GM23338 (cell line): ENCODE data around the gene KRTAP17-1. TPM values are rescaled to one million over a fixed set of nuclear protein-coding genes. Genes with fewer than 3 reads are reported as not detected.

Experiments used
- ATAC-seq: fragments of 200-7000 bp; cut with Tn5 transposase; 3 replicates; pipeline ENCODE4 v1.9.1; 2020
- DNase-seq: peaks from one replicate; pipeline ENCODE4 v3.0.0-alpha.2; 2015; ENCODE audit warnings: low spot score
- H2AFZ ChIP-seq: fragments of 200-600 bp; sonication (generic); 2 replicates; pipeline ENCODE4 v1.8.0; 2016; ENCODE audit warnings: antibody characterized with exemption, mild to moderate bottlenecking, moderate library complexity
- H3F3A ChIP-seq: fragments of 200-600 bp; sonication (generic); replicated peaks from 2 replicates; pipeline ENCODE4 v1.8.0; 2017; ENCODE audit warnings: antibody characterized with exemption, mixed run types, low read depth
- H3K27ac ChIP-seq: fragments of 200-600 bp; sonication (generic); 2 replicates; pipeline ENCODE4 v1.6.1; 2016; ENCODE audit warnings: low read depth
- H3K27me3 ChIP-seq: fragments of 200-600 bp; sonication (generic); 2 replicates; pipeline ENCODE4 v1.8.0; 2016; ENCODE audit warnings: mild to moderate bottlenecking, mixed run types, moderate library complexity; ENCODE audit not compliant: insufficient read depth
- H3K36me3 ChIP-seq: fragments of 200-600 bp; sonication (generic); 2 replicates; pipeline ENCODE4 v1.8.0; 2016; ENCODE audit warnings: mild to moderate bottlenecking; ENCODE audit not compliant: insufficient read depth
- H3K4me1 ChIP-seq: fragments of 200-600 bp; sonication (generic); 2 replicates; pipeline ENCODE4 v1.8.0; 2016; ENCODE audit warnings: mild to moderate bottlenecking, moderate library complexity; ENCODE audit not compliant: insufficient read depth
- H3K4me2 ChIP-seq: fragments of 200-600 bp; sonication (generic); 2 replicates; pipeline ENCODE4 v1.7.1; 2017; ENCODE audit warnings: mixed run types
- H3K4me3 ChIP-seq: fragments of 200-600 bp; sonication (generic); 2 replicates; pipeline ENCODE4 v1.6.1; 2016; ENCODE audit warnings: mixed run types
- H3K79me2 ChIP-seq: fragments of 200-600 bp; sonication (generic); replicated peaks from 2 replicates; pipeline ENCODE4 v1.8.0; 2017; ENCODE audit warnings: mild to moderate bottlenecking; ENCODE audit not compliant: insufficient read depth
- H3K9me2 ChIP-seq: fragments of 200-600 bp; sonication (generic); 2 replicates; pipeline ENCODE4 v1.8.0; 2017; ENCODE audit not compliant: insufficient read depth
- H4K20me1 ChIP-seq: fragments of 200-600 bp; sonication (generic); replicated peaks from 2 replicates; pipeline ENCODE4 v1.8.0; 2017; ENCODE audit warnings: mild to moderate bottlenecking; ENCODE audit not compliant: insufficient read depth
- H3K27ac Mint-ChIP-seq: 2 replicates; pipeline ENCODE4 v1.8.0; 2020; ENCODE audit warnings: inconsistent platforms, mild to moderate bottlenecking, moderate library complexity, mixed read lengths
- H3K27me3 Mint-ChIP-seq: 3 replicates; pipeline ENCODE4 v1.8.0; 2022; ENCODE audit warnings: low read depth, mild to moderate bottlenecking, moderate library complexity, mixed read lengths, inconsistent platforms; ENCODE audit not compliant: insufficient read depth, poor library complexity
- H3K36me3 Mint-ChIP-seq: 3 replicates; pipeline ENCODE4 v1.8.0; 2021; ENCODE audit warnings: low read depth, mild to moderate bottlenecking, inconsistent platforms, moderate library complexity, mixed read lengths
- H3K4me1 Mint-ChIP-seq: 3 replicates; pipeline ENCODE4 v1.8.0; 2020; ENCODE audit warnings: mild to moderate bottlenecking, inconsistent platforms, mixed read lengths
- H3K4me3 Mint-ChIP-seq: 3 replicates; pipeline ENCODE4 v1.8.0; 2021; ENCODE audit warnings: moderate library complexity, mild to moderate bottlenecking, inconsistent platforms, mixed read lengths
- H3K9me3 Mint-ChIP-seq: 3 replicates; pipeline ENCODE4 v1.8.0; 2020; ENCODE audit warnings: moderate library complexity, mild to moderate bottlenecking, inconsistent platforms, mixed read lengths
- CREB1 ChIP-seq: fragments of 250-450 bp; sonication (Bioruptor Pico); IDR thresholded peaks from 2 replicates; pipeline ENCODE4 v1.5.0; 2020; ENCODE audit warnings: low read depth, mild to moderate bottlenecking, moderate library complexity
- ETS1 ChIP-seq: IDR thresholded peaks from 2 replicates; pipeline ENCODE4 v1.6.1; 2016; ENCODE audit warnings: antibody characterized with exemption
- EZH2phosphoT487 ChIP-seq: fragments of 200-600 bp; sonication (generic); IDR thresholded peaks from one replicate; pipeline ENCODE4 v1.8.1; 2018; ENCODE audit warnings: antibody characterized with exemption; ENCODE audit not compliant: unreplicated experiment
- NANOG ChIP-seq: IDR thresholded peaks from 2 replicates; pipeline ENCODE4 v1.6.1; 2016; ENCODE audit warnings: antibody characterized with exemption, borderline replicate concordance
- STAT1 ChIP-seq: IDR thresholded peaks from one replicate; pipeline ENCODE4 v1.6.1; 2016; ENCODE audit warnings: antibody characterized with exemption; ENCODE audit not compliant: unreplicated experiment
- ZNF114 ChIP-seq: fragments of 250-450 bp; sonication (Bioruptor Pico); IDR thresholded peaks from 2 replicates; pipeline ENCODE4 v1.5.0; 2020; ENCODE audit warnings: mild to moderate bottlenecking, moderate library complexity
- ZNF331 ChIP-seq: fragments of 250-450 bp; sonication (Bioruptor Pico); IDR thresholded peaks from 2 replicates; pipeline ENCODE4 v1.5.0; 2020; ENCODE audit warnings: low read depth, mild to moderate bottlenecking, moderate library complexity
- ZNF462 ChIP-seq: fragments of 250-450 bp; sonication (Bioruptor Pico); IDR thresholded peaks from 2 replicates; pipeline ENCODE4 v1.5.0; 2020; ENCODE audit warnings: mild to moderate bottlenecking, moderate library complexity
- polyA plus RNA-seq: library from polyadenylated mRNA; unstranded; fragments of >200 nt; fragmentation: Nextera tagmentation; extraction: Ambion mirVana; gene quantifications from 2 replicates; pipeline ENCODE4 v1.2.1, GENCODE V29; 2016
- total RNA-seq: library from RNA; depleted of rRNA; stranded (reverse); fragments of >200 nt; shearing (Covaris generic); gene quantifications from 2 replicates; pipeline ENCODE4 v1.2.3, GENCODE V29; 2014
- TF ChIP-seq, protein P1 (sequence below): IDR thresholded peaks from one replicate; pipeline ENCODE4 v1.6.1; 2018; ENCODE audit warnings: antibody characterized with exemption; ENCODE audit not compliant: unreplicated experiment

Gene KRTAP17-1
- total and polyA plus RNA-seq, 2 experiments from 2014 or later, result not detected

DNA sequence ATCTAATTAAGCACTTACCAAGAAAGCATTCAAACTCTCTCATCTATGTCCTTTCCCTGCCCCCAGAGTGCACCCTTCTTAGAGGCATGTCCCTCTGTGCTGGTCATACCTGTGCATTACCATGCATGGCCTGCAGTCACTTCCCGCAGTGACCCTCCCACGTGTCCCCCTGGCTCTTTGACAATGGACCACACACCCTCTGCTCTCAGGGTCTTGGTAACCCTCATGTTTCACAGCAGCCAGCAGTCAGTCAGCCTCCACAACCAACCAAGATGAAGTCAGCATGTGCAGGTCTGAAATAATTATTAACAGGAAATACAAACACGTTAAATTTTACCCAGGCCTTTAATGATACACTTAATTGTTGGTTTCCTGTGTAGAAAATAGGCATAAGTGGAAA, 25.0 kb upstream of the KRTAP17-1 start:
- Histone ChIP-seq H3K27ac (no peak overlapping the region), H2AFZ (no peak overlapping the region), H3K9me2 (peaks cover 4% of the 10 kb centered on the region; the same call in 1 of the 2 replicates), H3F3A (no peaks in the 10 kb centered on the region), H3K4me3 (no peak overlapping the region), H3K4me1 (no peaks in the 10 kb centered on the region), H3K36me3 (no peaks in the 10 kb centered on the region), H3K79me2 (no peaks in the 10 kb centered on the region), H3K4me2 (no peak overlapping the region), H3K27me3 (no peaks in the 10 kb centered on the region), H4K20me1 (no peaks in the 10 kb centered on the region)
- TF ChIP-seq ZNF114 (no peak), CREB1 (no peak), EZH2phosphoT487 (no peak), ZNF462 (CRISPR knock-in tag) (no peak), STAT1 (no peak), ZNF331 (CRISPR knock-in tag) (no peak), ETS1 (no peak), NANOG (no peak)
- TF ChIP-seq, protein P1, sequence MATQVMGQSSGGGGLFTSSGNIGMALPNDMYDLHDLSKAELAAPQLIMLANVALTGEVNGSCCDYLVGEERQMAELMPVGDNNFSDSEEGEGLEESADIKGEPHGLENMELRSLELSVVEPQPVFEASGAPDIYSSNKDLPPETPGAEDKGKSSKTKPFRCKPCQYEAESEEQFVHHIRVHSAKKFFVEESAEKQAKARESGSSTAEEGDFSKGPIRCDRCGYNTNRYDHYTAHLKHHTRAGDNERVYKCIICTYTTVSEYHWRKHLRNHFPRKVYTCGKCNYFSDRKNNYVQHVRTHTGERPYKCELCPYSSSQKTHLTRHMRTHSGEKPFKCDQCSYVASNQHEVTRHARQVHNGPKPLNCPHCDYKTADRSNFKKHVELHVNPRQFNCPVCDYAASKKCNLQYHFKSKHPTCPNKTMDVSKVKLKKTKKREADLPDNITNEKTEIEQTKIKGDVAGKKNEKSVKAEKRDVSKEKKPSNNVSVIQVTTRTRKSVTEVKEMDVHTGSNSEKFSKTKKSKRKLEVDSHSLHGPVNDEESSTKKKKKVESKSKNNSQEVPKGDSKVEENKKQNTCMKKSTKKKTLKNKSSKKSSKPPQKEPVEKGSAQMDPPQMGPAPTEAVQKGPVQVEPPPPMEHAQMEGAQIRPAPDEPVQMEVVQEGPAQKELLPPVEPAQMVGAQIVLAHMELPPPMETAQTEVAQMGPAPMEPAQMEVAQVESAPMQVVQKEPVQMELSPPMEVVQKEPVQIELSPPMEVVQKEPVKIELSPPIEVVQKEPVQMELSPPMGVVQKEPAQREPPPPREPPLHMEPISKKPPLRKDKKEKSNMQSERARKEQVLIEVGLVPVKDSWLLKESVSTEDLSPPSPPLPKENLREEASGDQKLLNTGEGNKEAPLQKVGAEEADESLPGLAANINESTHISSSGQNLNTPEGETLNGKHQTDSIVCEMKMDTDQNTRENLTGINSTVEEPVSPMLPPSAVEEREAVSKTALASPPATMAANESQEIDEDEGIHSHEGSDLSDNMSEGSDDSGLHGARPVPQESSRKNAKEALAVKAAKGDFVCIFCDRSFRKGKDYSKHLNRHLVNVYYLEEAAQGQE, result no peak
- ATAC-seq (no peak), DNase-seq (peak; percentile 17)
- Mint-ChIP-seq H3K4me1 (no peaks in the 10 kb centered on the region), H3K9me3 (peaks cover 24% of the 10 kb centered on the region), H3K27me3 (peaks cover 5% of the 10 kb centered on the region), H3K36me3 (no peaks in the 10 kb centered on the region; the same call in 2 of the 3 replicates), H3K4me3 (no peak overlapping the region), H3K27ac (no peak overlapping the region)
